GM10266 (cell line): ENCODE measurements around the gene HOXA11.

Experiments
- DNase-seq: peaks from one replicate; pipeline ENCODE4 v3.0.0; 2012; ENCODE audit errors: extremely low spot score
- TF ChIP-seq, protein P1 (sequence below): IDR thresholded peaks from 2 replicates; pipeline ENCODE4 v1.5.1; 2012; ENCODE audit warnings: mild to moderate bottlenecking, low read depth; ENCODE audit not compliant: control insufficient read depth, insufficient read depth; ENCODE audit errors: missing control alignments

HOXA11 gene

DNA sequence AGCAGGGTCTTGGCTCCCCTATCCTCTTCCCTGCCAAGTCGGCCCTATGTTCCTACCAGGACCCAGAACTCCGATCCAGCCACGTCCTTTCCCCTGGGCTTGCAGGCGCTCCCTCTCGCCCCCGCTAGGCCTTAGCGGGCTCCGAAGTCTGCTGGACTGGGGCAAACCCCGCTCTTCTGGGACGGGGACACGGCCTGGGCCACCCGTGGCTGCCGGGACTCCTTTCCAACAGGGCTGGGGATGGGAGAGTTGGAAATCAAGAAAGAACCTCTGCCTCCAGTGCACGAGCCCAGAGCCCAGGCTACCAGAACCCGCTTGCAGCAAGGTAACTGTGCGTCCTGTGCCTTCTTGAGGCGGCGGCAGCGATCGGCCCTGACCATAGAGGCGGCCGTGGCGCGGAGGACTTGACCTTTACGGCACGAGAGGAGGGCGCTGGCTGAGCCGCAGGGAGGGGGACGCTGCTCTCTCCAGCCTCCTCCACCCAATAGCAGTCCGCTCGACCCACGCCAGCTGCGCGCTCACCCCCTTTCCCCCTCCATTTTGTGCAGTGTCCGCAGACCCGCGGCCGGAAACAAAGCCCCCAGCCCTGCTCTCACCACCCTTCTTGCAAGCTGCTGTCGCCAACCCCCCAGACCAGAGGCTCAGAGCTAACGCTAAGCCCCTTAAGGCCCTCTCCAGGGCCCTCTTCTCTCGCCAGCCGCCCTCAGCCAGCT is 7.0 kb upstream of the HOXA11 start:
- no peak for DNase-seq
- TF ChIP-seq, protein P1, sequence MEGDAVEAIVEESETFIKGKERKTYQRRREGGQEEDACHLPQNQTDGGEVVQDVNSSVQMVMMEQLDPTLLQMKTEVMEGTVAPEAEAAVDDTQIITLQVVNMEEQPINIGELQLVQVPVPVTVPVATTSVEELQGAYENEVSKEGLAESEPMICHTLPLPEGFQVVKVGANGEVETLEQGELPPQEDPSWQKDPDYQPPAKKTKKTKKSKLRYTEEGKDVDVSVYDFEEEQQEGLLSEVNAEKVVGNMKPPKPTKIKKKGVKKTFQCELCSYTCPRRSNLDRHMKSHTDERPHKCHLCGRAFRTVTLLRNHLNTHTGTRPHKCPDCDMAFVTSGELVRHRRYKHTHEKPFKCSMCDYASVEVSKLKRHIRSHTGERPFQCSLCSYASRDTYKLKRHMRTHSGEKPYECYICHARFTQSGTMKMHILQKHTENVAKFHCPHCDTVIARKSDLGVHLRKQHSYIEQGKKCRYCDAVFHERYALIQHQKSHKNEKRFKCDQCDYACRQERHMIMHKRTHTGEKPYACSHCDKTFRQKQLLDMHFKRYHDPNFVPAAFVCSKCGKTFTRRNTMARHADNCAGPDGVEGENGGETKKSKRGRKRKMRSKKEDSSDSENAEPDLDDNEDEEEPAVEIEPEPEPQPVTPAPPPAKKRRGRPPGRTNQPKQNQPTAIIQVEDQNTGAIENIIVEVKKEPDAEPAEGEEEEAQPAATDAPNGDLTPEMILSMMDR, result no peak

DNA sequence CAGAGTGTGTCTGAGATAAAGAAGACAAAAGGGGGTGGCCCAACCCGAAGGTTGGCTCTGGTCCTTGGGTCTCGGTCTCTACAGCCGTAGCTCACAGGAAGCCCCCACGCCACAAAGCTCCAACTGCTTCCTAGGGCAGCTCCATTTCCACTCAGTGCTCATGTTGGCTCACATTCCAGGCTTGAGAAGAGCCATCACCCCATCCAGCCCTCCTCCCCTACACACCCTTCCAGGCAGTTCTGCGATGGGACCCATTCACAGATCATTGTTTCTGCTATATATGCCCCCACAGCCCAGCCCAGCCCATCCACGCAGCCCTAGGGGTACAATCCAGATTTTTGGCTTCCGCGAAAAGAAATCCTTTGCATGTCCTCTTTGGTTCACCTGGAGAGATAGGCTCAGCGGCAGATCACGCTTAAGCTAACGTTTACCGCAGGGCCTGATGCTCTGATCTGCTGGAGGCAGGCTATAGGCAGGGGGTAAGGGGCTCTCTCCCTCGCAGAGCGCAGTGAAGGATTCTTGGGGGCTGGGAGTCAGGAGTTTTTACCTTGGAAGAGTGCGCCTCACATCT is 6.2 kb upstream of the HOXA11 start:
- no peak for DNase-seq

DNA sequence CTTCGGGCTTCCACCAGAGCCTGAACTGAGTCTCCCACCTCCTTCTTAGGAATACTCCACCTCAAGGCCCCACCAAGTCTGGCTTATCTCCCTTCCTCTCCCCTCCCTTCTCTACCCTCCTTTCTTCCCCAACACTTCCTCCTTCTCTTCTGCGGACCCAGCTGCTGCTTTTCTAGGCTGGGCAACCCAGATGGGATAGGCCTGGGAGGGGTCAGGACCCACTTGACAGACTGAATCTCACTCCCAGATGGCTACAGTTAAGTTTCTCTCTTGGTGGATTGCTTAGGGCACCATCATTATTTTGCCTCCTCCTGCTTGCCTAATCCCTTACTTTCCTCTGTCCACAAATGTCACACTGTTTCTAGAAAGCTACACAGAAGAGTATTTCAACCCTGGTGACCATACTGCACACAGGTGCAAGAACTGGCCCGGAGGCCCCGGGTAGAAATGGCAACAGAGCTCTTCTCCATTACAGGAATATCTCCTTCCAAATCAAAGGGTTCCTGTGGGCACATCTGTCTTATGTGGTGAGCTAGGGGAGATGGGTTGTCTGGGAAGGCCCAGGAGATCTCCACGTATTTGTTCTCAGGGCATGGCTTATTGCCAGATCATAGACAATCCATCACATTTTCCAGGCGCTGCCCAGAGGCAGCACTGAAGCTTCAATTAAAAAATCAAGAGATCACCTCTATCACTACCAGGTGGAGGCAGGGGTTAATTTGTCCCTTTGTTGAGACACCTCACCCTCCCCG is 5.1 kb upstream of the HOXA11 start:
- TF ChIP-seq, protein P1, result no peak
- DNase-seq, result no peak

More for the DNA sequence above, 6.2 kb upstream of the HOXA11 start:
- TF ChIP-seq, protein P1, result no peak

DNA sequence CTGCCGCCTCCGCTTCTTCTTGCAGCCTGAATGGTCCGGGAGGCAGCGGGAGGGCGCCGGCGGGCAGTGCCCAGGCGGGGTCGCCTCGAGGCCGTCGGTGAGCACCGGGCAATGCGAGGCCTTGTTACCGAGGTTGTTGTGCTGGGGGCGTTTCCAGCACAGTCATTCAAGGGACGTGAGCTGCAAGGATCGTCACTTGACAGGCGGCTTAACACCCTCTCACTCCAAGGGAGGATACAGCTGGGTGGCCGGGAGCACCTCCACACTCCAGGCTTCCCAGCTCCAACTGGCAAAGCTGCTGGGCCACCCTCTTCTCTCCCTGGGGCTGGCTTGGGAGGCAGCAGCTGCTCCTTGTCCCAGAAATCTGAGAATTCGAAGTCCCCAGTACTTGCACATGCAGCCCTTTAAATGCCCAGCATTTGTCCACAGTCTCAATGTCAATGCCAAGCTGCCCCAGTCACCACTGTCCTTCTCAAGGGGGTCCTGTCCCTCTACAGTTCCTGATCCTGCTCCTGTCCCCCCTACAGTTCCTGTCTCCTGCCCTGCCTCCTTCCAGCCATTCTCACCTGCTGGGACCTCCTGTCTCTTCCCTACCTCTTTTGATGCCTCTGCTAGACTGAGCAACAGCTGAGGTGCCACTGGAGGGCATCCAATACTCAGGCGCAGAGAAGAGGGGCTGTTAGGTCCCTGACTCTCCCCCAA is 4.4 kb upstream of the HOXA11 start:
- no peak for DNase-seq
- TF ChIP-seq, protein P1, result no peak

DNA sequence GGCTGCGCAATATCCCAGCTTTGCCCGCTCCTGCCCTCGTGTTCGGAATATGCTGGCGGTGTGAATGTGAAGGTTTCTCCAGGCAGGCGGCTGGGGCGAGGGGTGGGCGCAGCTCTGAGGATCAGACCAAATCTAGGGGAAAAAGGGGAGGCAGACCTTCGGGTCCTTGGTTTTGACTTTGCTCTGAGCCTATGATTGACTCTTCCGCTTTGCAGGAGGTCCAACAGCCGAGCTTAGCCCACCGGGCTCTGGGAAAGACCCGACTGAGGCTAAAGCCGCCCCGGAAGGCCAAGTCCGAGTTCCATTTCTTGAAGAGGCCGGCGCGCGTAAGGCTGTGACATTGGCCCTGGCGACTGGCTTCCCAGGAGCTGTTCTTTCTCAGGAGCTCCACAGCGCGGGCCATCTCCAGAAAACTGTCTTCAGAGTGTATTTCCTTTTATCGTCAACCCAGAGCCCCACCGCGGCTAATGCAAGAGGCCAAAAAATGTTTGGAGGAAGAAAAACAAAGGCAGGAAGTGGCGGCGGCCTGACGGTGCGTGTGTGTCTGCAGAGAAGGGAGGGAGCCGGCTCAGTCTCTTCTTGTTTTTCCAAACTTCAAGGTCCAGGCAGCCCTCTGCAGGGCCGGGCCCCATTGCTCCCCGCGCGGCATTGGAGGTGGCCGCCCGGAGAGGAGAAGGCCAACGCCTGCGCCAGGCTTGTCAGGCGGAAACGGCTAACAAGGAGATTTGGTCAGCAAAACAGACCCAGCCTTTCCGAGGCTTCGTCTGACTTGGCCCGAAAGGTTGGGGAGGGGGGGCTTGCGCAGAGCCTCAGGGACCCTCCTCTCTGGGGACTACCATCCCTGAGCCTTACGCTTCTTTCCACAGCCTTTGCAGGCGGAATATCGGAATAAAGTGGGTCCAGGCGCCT is 3.6 kb upstream of the HOXA11 start:
- DNase-seq, result no peak

More for the DNA sequence above, 3.6 kb upstream of the HOXA11 start:
- TF ChIP-seq, protein P1, result no peak
